ENCODE measurements around the gene MAGED2.
A peak's percentile ranks its signal among the peaks of the same experiment; 100 is the strongest.
"Not testable (repeated sequence)": the region's sequence is repeated elsewhere in the genome, so short reads cannot be mapped to it uniquely, and the experiment has no call there.

The MAGED2 gene

DNA sequence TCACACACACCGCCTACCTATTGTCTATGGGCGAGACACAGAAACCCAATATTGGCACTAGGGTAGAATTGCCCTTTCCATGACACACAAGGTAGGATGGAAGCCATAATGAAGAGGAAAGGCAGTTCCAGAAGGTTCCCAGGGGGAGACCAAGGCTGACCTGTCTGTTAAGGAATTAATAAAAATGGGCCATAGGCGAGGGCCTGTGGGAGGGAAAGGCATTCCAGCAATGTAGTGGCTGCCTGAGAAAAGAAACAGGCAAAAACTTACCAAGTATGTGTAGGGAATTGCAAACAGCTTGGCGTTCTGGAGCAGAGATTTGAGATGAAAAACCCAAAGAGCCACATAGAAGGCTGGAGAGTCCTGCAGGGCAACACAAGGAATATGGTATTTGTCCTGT, 19.1 kb downstream of the MAGED2 start:
- no peak for DNase-seq (ENCODE audit: low read depth in 2 of 2)
- TF ChIP-seq, protein P1, sequence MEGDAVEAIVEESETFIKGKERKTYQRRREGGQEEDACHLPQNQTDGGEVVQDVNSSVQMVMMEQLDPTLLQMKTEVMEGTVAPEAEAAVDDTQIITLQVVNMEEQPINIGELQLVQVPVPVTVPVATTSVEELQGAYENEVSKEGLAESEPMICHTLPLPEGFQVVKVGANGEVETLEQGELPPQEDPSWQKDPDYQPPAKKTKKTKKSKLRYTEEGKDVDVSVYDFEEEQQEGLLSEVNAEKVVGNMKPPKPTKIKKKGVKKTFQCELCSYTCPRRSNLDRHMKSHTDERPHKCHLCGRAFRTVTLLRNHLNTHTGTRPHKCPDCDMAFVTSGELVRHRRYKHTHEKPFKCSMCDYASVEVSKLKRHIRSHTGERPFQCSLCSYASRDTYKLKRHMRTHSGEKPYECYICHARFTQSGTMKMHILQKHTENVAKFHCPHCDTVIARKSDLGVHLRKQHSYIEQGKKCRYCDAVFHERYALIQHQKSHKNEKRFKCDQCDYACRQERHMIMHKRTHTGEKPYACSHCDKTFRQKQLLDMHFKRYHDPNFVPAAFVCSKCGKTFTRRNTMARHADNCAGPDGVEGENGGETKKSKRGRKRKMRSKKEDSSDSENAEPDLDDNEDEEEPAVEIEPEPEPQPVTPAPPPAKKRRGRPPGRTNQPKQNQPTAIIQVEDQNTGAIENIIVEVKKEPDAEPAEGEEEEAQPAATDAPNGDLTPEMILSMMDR (IDR thresholded peaks at IDR 0.05; ENCODE audit: low read depth, low read length), result no peak
- no peak overlapping the region for H3K4me3 ChIP-seq (replicated peaks in 1 of 2; ENCODE audit: low read depth in 2 of 2, low read length in 2 of 2)

DNA sequence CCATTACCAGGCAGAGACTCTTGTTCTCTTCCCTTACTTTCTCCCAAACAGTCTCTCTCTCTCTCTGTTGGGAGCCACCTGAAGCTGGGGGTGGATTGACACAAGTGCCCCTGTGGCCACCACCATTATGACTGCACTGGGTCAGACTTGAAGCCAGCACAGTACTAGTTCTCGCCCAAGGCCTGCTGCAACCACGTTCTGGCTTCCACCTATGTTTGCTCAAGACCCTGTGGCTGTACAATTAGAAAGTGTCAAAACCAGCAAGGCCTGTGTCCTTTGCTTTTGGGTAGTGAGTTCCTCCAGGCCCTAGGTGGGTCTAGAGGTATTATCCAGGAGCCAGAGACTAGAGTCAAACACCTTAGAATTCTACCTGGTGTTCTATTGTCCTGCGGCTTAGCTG, 31.0 kb downstream of the MAGED2 start:
- H3K4me3 ChIP-seq (replicated peaks in 1 of 2; ENCODE audit: low read depth in 2 of 2, low read length in 2 of 2), result no peak overlapping the region
- TF ChIP-seq, protein P1 (IDR thresholded peaks at IDR 0.05; ENCODE audit: low read depth, low read length), result no peak
- no peak for DNase-seq (ENCODE audit: low read depth in 2 of 2)

DNA sequence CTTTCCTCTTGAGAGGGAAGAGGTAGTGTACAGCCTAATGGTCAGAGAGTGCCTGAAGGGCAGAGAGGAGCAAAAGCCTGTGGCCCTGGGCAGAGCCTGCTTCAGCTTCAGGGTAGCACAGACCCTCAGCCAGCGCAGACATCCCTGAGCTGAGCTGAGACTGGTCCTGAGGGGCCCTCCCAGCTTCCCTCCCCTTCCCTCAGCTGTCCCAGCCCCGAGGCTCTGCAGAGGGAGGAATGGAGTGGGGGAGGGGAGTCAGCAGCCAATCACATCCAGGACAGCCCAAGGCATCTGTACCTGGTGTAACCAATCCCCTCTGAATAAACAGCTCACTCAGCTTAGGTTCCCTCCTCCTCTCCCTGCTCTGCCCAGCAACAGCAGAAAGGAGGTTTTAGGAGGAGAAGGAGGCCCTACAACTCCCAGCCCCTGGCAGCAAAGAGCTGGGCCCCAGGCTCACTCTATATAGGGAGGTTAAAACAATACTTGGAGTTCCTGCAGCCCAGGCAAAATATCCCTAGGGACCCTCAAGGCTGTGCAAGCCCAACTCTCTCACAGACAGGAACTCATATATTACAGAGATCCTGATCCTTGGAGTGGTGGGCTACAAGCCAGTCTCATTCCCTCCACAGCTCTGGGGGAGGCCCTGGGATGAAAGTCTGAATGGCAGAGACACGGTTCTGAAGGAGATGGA, 33.8 kb downstream of the MAGED2 start:
- DNase-seq (ENCODE audit: low read depth in 2 of 2), result peak in 1 of 2 donors; percentile 59
- H3K4me3 ChIP-seq (replicated peaks in 1 of 2; ENCODE audit: low read depth in 2 of 2, low read length in 2 of 2), result not testable (repeated sequence)

DNA sequence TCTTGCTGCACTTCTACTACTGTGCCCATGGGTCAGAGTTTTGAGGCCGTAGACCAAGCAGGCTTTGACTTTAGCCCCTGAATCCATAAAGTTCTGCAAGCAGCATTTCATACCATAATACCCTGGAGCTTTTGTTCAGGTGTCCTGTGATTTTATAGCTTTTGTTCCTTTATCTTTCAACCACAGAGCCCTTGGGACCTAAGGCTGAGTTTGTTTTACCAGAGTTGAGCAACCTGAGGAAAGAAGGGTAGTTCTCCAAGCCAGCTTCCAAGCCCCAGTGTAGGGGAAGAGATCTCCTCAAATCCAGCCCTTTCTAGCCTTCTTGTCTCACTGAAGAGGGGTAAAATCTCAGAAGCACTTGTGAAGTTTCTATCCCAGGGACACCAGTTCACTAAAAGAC, 35.1 kb downstream of the MAGED2 start:
- TF ChIP-seq, protein P1 (IDR thresholded peaks at IDR 0.05; ENCODE audit: low read depth, low read length), result no peak
- DNase-seq (ENCODE audit: low read depth in 2 of 2), result no peak
- no peak overlapping the region for H3K4me3 ChIP-seq (replicated peaks in 1 of 2; ENCODE audit: low read depth in 2 of 2, low read length in 2 of 2)

DNA sequence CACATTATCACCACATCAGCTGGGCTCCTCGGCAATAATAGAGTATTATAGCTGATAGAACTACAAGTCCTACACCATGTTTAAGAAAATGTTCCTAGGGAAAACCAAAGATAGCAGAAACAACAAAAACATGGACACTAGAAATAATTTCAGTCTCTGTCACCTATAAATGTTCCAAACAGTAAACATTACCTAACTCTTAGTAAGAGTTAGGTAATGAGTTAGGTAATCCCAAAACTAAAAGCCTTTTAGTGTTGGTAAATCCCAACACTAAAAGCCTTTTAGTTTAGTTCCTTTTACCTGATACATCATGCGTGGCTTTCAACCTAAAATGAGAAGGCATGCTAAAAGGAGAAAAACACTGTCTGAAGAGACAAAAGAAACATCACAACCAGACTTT, 35.5 kb downstream of the MAGED2 start:
- DNase-seq (ENCODE audit: low read depth in 2 of 2), result no peak
- TF ChIP-seq, protein P1 (IDR thresholded peaks at IDR 0.05; ENCODE audit: low read depth, low read length), result no peak

DNA sequence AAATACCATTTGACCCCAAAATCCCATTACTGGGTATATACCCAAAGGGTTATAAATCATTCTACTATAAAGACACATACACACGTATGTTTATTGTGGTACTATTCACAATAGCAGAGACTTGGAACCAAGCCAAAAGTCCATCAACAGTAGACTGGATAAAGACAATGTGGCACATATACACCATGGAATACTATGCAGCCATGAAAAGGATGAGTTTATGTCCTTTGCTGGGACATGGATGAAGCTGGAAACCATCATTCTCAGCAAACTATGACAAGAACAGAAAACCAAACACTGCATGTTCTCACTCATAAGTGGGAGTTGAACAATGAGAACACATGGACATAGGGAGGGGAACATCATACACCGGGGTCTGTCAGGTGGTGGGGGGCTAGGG, 40.2 kb downstream of the MAGED2 start:
- not testable (repeated sequence) for H3K4me3 ChIP-seq (replicated peaks in 1 of 2; ENCODE audit: low read depth in 2 of 2, low read length in 2 of 2); DNase-seq (ENCODE audit: low read depth in 2 of 2)

More for the DNA sequence above, 35.5 kb downstream of the MAGED2 start:
- no peak overlapping the region for H3K4me3 ChIP-seq (replicated peaks in 1 of 2; ENCODE audit: low read depth in 2 of 2, low read length in 2 of 2)

DNA sequence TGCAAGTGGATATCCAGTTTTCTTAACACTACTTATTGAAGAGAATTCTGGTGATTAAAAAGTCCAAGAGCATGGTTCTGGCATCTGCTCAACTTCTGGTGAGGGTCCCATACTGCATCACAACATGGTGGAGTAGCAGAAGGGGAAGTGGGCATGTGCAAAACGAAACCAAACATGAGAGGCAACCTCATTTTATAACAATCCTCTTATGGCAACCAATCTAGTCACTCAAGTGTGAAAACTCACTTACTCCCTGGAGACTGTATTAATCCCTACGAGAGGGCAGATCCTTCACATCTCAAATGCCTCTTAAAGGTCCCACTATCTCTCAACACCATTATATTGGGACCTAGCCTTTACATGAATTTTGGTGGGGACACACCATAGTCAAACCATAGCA, 57.7 kb downstream of the MAGED2 start:
- no peak for DNase-seq (ENCODE audit: low read depth in 2 of 2)

More for the DNA sequence above, 57.7 kb downstream of the MAGED2 start:
- TF ChIP-seq, protein P1 (IDR thresholded peaks at IDR 0.05; ENCODE audit: low read depth, low read length), result no peak
- H3K4me3 ChIP-seq (replicated peaks in 1 of 2; ENCODE audit: low read depth in 2 of 2, low read length in 2 of 2), result no peak overlapping the region

Measured in cardiac fibroblast (primary cell).